ENCODE measurements around the gene MYH15. TPM values are rescaled to one million over a fixed set of nuclear protein-coding genes. Genes with fewer than 3 reads are reported as not detected.

The MYH15 gene
- polyA plus RNA-seq, 1 experiment, result 0.68 TPM

DNA sequence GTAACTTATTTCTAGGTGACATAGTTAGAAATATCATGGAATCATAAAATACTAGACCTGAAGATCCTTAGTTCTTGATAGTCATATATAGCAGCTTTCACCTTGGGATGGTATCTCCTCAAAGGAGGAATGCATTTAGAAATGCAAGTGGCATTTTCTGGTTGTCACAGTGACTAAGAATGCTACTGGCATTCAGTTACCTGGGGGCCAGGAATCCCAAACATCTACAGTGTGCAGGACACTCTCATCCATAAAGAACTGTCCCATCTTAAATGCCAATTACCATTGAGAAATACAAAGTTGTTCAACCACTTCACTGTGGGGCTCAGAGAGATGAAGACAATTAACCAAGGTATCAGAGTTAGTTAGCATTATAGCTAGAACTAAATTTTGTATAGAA is 36.7 kb downstream of the MYH15 start:
- CTCF ChIA-PET, result interaction anchor here (0.6 to 2.6 kb wide), 7 partner anchors 13 to 814 kb away, joined by 3 to 13 read pairs (median 4); no protein-coding TSS in a partner anchor
- POLR2A ChIA-PET, result no interaction called here

GRCh38 chr3:108472001-108472591 is 38.3 kb downstream of the MYH15 start:
- ChIA-PET POLR2A (no interaction called here), CTCF (interaction anchor here (0.9 to 1.5 kb wide), 2 partner anchors 14 to 82 kb away, joined by 3 to 4 read pairs; no protein-coding TSS in a partner anchor)
- no peaks in the 10 kb centered on the region for H3K9me3 ChIP-seq (ENCODE audit: control insufficient read depth, insufficient read depth, low read length)
- no peaks in the 10 kb centered on the region for H3K27me3 ChIP-seq (ENCODE audit: control insufficient read depth, insufficient read depth, low read length)
- H3K27ac ChIP-seq (ENCODE audit: low read depth, low read length), result peak overlapping the region; percentile 79
- TF ChIP-seq, protein P1, sequence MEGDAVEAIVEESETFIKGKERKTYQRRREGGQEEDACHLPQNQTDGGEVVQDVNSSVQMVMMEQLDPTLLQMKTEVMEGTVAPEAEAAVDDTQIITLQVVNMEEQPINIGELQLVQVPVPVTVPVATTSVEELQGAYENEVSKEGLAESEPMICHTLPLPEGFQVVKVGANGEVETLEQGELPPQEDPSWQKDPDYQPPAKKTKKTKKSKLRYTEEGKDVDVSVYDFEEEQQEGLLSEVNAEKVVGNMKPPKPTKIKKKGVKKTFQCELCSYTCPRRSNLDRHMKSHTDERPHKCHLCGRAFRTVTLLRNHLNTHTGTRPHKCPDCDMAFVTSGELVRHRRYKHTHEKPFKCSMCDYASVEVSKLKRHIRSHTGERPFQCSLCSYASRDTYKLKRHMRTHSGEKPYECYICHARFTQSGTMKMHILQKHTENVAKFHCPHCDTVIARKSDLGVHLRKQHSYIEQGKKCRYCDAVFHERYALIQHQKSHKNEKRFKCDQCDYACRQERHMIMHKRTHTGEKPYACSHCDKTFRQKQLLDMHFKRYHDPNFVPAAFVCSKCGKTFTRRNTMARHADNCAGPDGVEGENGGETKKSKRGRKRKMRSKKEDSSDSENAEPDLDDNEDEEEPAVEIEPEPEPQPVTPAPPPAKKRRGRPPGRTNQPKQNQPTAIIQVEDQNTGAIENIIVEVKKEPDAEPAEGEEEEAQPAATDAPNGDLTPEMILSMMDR (IDR thresholded peaks at IDR 0.05; ENCODE audit: low read depth, low read length), result no peak
- DNase-seq (ENCODE audit: low read depth, low spot score), result peak; percentile 74
- no peak overlapping the region for H3K4me3 ChIP-seq (ENCODE audit: low read depth, low read length)

More for the DNA sequence above, 36.7 kb downstream of the MYH15 start:
- no peaks in the 10 kb centered on the region for H3K9me3 ChIP-seq (ENCODE audit: control insufficient read depth, insufficient read depth, low read length)
- H3K4me3 ChIP-seq (ENCODE audit: low read depth, low read length), result no peak overlapping the region
- no peaks in the 10 kb centered on the region for H3K27me3 ChIP-seq (ENCODE audit: control insufficient read depth, insufficient read depth, low read length)
- DNase-seq (ENCODE audit: low read depth, low spot score), result no peak
- H3K27ac ChIP-seq (ENCODE audit: low read depth, low read length), result no peak overlapping the region
- TF ChIP-seq, protein P1 (IDR thresholded peaks at IDR 0.05; ENCODE audit: low read depth, low read length), result no peak

DNA sequence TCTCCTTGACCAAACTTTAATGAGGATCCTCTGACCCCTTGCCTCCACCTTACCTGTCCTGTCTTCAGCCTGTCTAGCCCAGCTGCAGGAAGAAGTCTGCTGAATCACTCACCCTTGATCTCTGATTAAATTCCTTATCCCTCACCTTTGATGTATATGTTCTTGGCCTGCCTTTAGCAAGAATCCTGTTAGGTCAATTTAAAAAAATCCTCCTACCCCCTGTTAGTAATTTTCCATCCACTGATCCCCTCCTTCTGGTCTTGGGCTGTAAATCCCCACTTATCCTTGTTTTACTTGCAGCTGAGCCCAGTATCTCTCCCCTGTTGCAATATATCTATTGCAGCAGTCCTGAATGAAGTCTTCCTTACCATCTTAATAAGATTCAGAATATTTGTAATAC is 39.0 kb downstream of the MYH15 start:
- Histone ChIP-seq H3K27me3 (ENCODE audit: control insufficient read depth, insufficient read depth, low read length) (no peaks in the 10 kb centered on the region), H3K9me3 (ENCODE audit: control insufficient read depth, insufficient read depth, low read length) (no peaks in the 10 kb centered on the region), H3K27ac (ENCODE audit: low read depth, low read length) (peak overlapping the region; percentile 79), H3K4me3 (ENCODE audit: low read depth, low read length) (no peak overlapping the region)
- TF ChIP-seq, protein P1 (IDR thresholded peaks at IDR 0.05; ENCODE audit: low read depth, low read length), result no peak
- POLR2A ChIA-PET, result no interaction called here
- CTCF ChIA-PET, result interaction anchor here (0.6 kb wide), 1 partner anchor 1237 kb away, joined by 3 read pairs; no protein-coding TSS in a partner anchor
- no peak for DNase-seq (ENCODE audit: low read depth, low spot score)

DNA sequence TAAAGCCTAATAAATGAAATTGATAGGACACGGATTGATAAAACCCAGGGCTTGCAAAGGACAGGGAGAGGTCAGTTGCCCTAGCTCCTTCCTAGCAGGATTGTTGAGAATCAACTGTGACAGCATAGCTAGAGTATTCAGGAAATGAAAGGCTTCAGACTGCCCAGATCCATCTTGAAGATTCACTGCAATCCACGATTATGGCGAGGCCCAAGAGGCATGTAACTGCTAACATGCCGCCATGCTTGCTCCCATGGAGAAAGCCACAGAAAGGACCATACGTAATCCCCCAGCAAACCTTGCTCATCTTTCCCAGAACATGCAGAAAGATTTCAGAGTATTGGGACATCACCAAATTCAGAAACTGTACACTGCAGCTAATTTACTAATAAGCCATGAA is 41.3 kb downstream of the MYH15 start:
- TF ChIP-seq, protein P1 (IDR thresholded peaks at IDR 0.05; ENCODE audit: low read depth, low read length), result no peak
- POLR2A ChIA-PET, result no interaction called here
- Histone ChIP-seq H3K4me3 (ENCODE audit: low read depth, low read length) (no peak overlapping the region), H3K9me3 (ENCODE audit: control insufficient read depth, insufficient read depth, low read length) (no peaks in the 10 kb centered on the region), H3K27ac (ENCODE audit: low read depth, low read length) (no peak overlapping the region), H3K27me3 (ENCODE audit: control insufficient read depth, insufficient read depth, low read length) (no peaks in the 10 kb centered on the region)
- CTCF ChIA-PET, result no interaction called here
- no peak for DNase-seq (ENCODE audit: low read depth, low spot score)

DNA sequence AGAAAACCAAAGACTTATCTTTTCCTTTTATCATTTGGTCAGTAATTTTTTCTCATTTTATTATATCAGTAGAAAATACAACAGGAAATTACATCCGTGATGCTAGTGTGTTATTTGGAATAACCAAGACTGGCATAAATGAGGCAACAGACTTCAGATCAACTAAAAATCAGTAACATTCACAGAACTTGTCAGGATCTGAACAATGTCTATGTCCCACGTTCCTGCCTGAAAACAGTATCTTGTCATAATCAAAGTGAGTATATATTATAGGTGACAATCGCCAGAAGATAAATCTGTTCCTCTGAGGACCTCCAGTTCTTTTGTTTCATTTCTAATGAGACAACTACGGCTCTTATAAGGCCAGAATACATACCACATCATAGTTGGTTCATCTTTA is 41.8 kb downstream of the MYH15 start:
- TF ChIP-seq, protein P1 (IDR thresholded peaks at IDR 0.05; ENCODE audit: low read depth, low read length), result no peak
- Histone ChIP-seq H3K4me3 (ENCODE audit: low read depth, low read length) (no peak overlapping the region), H3K27me3 (ENCODE audit: control insufficient read depth, insufficient read depth, low read length) (no peaks in the 10 kb centered on the region), H3K27ac (ENCODE audit: low read depth, low read length) (no peak overlapping the region), H3K9me3 (ENCODE audit: control insufficient read depth, insufficient read depth, low read length) (no peaks in the 10 kb centered on the region)
- CTCF ChIA-PET, result no interaction called here
- no peak for DNase-seq (ENCODE audit: low read depth, low spot score)
- POLR2A ChIA-PET, result no interaction called here
